T-helper 2 cell (primary cell): Measurements from ENCODE around the gene SYNE1.
A peak's percentile ranks its signal among the peaks of the same experiment; 100 is the strongest.

ENCODE experiments used
- DNase-seq, 5 experiments: peaks; one replicate each; pipeline versions ENCODE4 v3.0.0 to v3.0.0-alpha.2; 2012 to 2022

Gene SYNE1

DNA sequence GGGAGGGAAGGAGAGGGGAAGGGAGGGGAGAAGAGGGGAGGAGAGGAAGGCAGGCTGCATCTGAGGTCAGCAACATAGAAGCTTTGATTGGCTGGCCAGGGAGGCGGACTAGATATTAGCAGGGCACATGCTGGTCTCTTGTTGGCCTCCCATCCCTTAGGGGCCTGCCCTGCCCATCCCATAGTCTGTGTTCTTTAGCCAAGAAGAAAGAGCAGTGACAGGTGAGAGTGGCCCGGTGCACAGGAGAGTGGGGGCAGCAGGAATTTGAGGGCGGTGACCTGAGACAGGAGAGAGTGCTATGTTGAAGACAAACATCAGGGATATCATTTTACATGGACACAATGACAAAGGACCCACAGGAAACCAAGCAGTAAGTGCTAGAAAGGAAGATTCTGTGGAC, 413.5 kb downstream of the SYNE1 start:
- DNase-seq: no peak

GRCh38 chr6:152221806-152222628, 415.1 kb downstream of the SYNE1 start:
- peak in 1 of 5 experiments; percentile 5 for DNase-seq

GRCh38 chr6:152220786-152221185, 416.4 kb downstream of the SYNE1 start:
- DNase-seq: no peak

DNA sequence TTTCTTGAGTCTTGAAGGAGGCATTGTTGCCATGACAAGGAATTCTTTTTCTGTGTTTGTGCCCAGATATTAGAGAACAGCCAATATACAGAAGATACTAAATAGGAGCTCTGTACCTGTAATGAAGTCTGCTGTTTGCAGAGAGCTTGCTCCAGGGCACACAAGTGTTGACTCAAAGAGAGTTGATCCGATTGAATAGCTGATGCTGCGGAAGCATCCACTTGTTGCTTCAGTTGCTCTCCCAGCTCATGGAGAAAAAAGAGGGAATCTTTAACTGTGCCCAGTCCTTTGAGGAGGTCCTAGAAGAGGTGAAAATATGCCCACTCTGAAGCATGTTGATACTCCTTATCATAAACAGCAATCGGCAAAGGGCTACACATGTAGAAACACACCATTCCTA, 418.3 kb downstream of the SYNE1 start:
- DNase-seq: no peak

GRCh38 chr6:152212437-152212836, 424.7 kb downstream of the SYNE1 start:
- DNase-seq: no peak

DNA sequence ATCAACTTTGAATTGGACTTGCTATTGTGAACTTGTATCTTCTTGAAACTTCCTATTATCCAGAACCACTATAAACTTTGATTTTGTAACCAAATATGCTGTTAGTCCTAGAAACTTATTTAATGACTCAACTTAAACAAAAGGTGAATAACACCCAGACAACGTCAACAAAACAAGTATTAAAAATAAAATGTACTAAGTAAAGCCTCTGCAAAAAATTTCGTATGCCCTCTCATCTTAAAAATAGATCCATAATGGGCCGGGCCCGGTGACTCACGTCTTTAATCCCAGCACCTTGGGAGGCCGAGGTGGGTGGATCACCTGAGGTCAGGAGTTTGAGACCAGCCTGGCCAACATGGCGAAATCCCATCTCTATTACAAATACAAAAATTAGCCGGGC, 428.0 kb downstream of the SYNE1 start:
- DNase-seq: no peak

DNA sequence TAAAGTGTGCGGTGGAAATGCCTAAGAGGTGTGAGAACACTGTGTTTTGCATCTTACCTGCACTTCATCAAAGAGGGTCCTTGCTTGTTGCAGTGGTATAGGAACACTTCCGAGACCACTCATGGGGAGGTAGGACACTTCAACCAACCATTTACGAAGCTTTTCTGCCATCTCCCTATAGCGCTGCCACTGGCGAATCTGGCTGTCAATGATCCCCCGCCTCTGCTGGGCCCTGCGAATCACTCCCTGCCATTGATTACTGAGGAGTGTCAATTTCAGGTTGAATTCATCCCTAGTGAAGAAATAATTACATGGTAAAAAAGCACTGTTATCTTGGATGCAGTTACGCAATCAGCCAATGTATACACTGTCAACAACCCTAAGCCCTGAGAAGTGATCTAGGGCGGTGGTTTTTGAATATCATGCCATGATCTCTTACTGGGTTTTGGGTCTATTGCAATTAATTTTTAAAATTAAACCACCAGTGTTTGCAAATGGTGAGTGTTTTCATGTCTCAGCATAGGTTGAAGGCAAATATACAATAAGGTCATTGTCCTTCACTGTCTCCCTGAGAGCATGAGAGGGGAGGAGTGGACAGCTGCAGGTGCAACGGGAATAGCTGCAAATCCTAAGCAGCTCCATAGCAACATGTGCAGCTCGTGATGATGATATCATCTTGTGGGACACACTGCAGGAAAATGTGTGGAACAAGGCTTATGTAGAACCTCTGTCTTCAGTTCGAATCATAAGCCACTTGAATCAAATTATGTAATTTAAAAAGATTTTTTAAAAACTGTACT, 429.0 kb downstream of the SYNE1 start:
- no peak for DNase-seq

DNA sequence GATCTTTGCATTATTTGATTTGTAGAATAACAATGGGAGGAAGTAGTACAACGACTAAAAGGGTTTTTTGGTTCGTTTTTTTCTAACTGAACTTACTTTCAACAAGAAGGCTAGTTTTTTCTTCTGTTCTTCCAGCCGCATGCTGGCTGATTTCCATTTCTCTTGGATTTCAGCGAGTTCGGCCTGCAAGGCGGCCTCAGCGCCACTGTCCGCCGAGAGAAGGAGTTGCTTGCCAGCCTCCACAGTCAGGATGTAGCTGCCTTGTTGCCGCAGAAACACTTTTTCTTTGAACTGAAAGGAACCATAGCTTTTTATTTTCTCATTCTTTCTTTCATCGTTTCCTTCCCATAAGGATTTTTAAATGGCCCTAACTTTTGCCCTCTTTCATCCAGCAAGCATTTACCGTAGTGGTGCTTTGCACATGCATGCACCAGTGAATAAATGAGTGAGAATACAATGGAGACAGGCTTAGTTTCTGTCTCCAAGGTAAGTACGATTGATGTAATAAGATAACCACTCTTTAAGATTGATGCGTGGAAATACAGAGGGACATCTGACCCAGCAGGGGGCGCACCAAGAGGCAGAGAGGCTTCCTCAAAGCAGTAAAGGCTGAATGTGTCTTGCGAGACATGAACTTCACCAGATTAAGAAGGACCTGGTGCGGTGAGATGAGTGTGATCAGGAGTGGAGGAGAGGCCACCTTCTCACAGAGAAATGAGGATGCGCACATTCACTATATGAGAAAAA, 430.9 kb downstream of the SYNE1 start:
- peak in 3 of 5 experiments; percentile 20 to 40 (median 32) for DNase-seq

- DNase-seq: no peak
These were observed 432.6 kb downstream of the SYNE1 start for GRCh38 chr6:152204591-152204990.

DNA sequence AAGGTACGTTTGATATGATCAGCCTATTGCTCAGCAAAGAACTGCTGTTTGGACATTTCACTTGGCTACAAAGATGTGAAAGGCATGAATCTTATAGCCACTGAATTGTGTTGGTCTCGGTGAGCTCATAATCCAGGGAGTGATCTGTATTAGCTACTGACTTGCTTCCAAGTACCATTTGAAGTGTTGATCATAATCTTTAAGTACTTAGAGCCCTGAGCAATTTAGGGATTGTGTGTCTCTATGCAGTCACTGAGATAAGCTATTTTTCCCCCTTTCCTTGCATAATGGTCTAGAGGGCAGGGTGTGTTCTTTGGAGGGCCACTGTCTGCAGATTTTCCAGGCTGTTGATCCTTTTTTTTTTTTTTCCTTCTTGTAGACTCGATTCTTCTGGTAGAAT, 436.0 kb downstream of the SYNE1 start:
- no peak for DNase-seq

DNA sequence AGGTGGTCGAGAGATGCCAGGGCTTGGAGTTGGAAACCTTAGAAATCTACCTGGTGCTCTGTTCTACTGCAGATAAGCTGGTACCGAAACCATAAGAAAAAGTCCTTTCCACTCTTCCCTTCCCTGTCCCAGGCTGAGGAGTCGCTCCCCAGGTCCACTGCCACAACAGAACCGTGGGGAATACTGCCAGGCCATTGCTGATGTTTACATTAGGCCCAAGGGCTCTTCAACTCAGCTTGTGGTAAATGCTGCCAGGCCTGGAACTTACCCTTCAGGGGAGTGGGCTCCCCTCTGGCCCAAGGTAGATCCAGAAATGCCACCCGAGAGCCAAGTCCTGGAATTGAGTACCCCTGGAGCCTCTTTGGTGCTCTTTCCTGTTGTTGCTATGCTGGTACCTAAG, 441.3 kb downstream of the SYNE1 start:
- DNase-seq: no peak

DNA sequence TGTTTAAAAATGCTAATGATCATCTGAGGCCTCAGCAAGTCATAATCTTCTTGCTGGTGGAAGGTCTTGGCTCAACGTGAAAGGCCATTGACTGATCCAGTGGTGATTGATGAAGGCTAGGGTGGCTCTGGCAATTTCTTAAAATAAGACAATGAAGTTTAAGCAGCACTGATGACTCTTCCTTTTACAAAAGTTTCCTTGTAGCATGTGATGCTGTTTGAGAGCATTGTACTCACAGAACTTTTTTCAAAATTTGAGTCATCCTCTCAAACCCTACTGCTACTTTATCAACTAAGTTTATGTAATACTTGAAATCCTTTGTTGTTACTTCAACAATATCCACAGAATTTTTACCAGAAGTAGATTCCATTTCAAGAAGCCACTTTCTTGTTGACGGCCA, 447.4 kb downstream of the SYNE1 start:
- peak in 1 of 5 experiments; percentile 43 for DNase-seq

GRCh38 chr6:152188011-152188410, 449.2 kb downstream of the SYNE1 start:
- no peak for DNase-seq

DNA sequence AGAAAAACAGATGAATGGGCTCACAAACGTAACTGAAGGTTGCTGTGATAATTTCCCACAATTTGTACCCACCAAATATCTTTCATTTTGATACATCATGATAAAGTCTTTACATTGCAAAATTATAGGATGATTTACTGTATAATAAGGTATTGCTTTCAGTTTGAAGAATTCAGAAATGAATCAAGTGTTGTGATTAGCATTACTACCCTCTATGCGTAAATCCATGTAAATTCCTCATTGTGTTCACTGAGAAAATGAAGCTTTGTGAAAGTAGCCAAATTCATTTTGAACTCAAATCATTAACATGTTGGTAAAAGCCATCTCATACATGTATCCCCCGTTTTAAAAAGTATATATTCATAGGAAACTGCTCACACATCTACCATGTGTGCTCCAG, 450.3 kb downstream of the SYNE1 start:
- no peak for DNase-seq

DNA sequence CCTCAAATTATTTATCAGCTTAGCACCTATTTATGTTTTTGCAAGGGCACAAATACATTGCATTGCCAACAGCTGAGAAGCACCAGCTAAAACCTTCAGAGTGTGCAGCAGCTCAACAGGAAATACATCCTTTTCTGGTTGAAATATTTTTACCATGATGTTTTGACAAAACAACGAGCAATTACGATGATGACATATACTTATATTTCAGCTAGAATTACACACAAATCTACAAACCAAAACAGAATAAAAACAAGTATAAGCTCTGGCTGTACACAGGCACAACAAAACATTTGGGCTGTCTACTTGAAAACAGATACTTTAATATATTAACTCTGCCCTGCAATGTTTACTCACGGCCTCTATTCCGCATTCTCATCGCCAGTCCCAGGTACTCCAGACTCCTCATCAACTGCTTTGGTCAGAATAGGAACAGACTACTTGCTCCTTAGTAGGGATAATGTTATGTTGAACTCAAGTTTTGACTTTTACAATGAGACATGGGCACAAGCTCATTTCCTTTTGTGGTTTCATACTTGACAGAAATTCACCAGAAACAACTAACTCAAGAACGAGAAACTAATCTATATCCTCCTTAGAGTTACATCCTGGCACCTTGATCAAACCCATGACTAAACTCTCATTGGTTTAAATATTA, 452.1 kb downstream of the SYNE1 start:
- DNase-seq: peak in 2 of 5 experiments; percentile 32 to 89

DNA sequence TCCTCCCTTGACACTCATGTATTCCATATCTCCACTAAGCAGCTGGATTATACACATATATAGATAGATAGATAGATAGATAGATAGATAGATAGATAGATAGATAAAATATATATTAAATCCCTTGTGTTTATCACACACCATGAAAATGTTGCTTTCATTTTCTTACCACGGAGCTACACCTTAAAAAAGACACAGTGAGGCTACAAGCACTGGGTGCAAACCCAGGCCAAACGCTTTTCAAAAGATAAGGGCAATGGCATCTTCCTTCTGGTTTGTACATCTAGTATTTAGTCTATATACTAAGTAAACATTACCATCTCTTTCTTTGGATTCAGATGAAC, 452.6 kb downstream of the SYNE1 start:
- no peak for DNase-seq

GRCh38 chr6:152180601-152181000, 456.6 kb downstream of the SYNE1 start:
- no peak for DNase-seq

DNA sequence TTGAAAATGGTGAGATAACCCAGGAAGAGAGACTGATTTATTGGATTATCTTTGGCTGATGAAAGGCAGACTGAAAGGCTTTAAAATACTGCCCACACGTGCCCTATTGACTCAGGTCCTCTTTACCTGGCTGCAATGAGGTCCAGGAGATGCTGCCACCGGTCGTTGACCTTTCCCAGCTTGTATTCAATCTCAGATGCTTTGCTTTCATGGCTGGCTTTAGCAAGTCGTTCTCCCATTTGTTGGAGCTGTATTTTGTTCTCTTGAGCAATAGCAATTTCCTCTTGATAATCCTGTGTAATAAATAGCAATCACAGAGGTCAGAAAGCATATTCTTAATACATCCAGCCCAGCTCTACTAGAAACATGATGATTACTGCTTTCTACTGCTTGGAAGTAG, 460.9 kb downstream of the SYNE1 start:
- no peak for DNase-seq

GRCh38 chr6:152173957-152174356, 463.2 kb downstream of the SYNE1 start:
- no peak for DNase-seq

DNA sequence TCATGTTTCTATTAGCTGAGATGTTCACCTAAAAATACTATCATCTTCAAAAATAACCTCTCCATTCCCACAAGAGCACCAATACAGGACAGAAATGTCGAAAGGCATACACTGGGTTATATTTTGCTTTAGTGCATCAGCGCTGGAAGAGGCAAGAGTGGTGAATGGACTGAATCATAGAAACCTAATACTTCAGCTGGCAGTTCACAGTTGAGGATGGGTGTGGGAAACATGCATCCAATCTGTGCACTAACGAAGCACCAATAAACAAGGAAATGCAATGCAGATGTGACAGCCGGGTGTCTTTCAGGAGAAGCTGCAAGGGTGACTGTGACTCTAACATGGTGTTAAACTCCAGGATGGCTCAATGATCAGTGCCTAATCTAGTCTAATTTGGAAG, 463.8 kb downstream of the SYNE1 start:
- no peak for DNase-seq

DNA sequence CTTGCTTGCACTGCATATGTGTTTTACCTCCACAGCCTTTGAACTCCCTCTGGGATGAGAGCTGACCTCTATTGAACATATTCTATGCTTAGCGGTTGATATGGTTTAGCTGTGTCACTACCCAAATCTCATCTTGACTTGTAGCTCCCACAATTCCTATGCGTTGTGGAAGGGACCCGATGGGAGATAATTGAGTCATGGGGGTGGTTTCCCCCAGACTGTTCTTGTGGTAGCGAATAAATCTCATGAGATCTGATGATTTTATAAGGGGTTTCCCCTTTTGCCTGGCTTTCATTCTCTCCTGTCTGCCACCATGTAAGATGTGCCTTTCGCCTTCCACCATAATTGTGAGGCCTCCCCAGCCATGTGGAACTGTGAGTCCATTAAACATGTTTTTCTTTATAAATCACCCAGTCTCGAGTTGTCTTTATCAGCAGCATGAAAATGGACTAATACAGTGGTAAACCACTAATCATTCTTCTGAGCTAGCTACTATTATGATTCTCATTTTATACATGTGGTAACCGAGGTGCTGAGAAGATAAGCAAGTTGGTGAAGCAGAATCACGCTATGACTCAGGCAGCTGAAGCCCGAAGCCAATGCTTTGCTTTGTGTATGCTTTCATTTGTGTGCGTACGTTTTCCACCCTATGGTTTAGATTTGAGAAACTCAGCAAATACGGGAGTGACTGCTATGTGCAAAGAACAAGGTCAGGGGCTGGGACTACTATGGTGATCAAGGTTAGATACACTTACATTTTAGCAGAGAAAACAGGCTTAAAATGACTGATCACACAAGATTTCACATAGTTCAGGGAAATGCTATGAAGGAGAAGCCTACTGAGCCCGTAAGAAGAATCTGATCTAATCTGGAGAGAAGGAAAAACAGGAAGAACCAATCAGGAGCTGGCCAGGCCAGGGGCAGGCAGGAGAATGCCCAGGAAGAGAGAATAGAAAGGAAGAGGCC, 466.2 kb downstream of the SYNE1 start:
- peak in 4 of 5 experiments; percentile 35 to 99 (median 54) for DNase-seq

GRCh38 chr6:152170313-152170701, 466.9 kb downstream of the SYNE1 start:
- DNase-seq: peak in 1 of 5 experiments; percentile 19
